HepG2 (cell line): ENCODE results near the gene TOR2A. TPM values are rescaled to one million over a fixed set of nuclear protein-coding genes. Genes with fewer than 3 reads are reported as not detected.

Source experiments
- ARID2 ChIP-seq: sonication (generic); formaldehyde crosslinking; IDR thresholded peaks from 2 replicates; pipeline ENCODE4 v1.8.1; 2022; ENCODE audit warnings: mild to moderate bottlenecking, missing genetic modification reagents, borderline replicate concordance
- GLI4 ChIP-seq: sonication (generic); formaldehyde crosslinking; IDR thresholded peaks from 2 replicates; pipeline ENCODE4 v1.5.1; 2020; ENCODE audit warnings: missing genetic modification reagents, mild to moderate bottlenecking, moderate library complexity, borderline replicate concordance
- KAT2B ChIP-seq: fragments of 150-350 bp; IDR thresholded peaks from 2 replicates; pipeline ENCODE4 v1.6.1; 2014; ENCODE audit warnings: low read depth, low read length, borderline replicate concordance
- NR3C1 ChIP-seq: sonication (generic); formaldehyde crosslinking; IDR thresholded peaks from 2 replicates; pipeline ENCODE4 v1.4.0; 2020; ENCODE audit warnings: missing genetic modification reagents
- RBM39 ChIP-seq: fragments of 200-400 bp; formaldehyde crosslinking; IDR thresholded peaks from one replicate; pipeline ENCODE4 v1.6.1; 2018; ENCODE audit warnings: antibody characterized with exemption, mild to moderate bottlenecking, low read depth, low read length; ENCODE audit not compliant: poor library complexity, severe bottlenecking
- RCOR2 ChIP-seq: IDR thresholded peaks from 2 replicates; pipeline ENCODE4 v1.6.1; 2016; ENCODE audit warnings: missing biosample characterization, missing genetic modification reagents
- REL ChIP-seq: sonication (generic); formaldehyde crosslinking; conservative IDR thresholded peaks from 2 replicates; pipeline ENCODE4 v1.8.0; 2022; ENCODE audit warnings: mild to moderate bottlenecking, missing genetic modification reagents, moderate library complexity
- REPIN1 ChIP-seq: sonication (generic); formaldehyde crosslinking; IDR thresholded peaks from 2 replicates; pipeline ENCODE4 v1.8.0; 2022; ENCODE audit warnings: missing genetic modification reagents, low read depth, mild to moderate bottlenecking, borderline replicate concordance
- SIX1 ChIP-seq: sonication (generic); formaldehyde crosslinking; IDR thresholded peaks from 2 replicates; pipeline ENCODE4 v1.4.0; 2020; ENCODE audit warnings: missing genetic modification reagents, borderline replicate concordance
- SKI ChIP-seq: fragments of 450-650 bp; IDR thresholded peaks from one replicate; pipeline ENCODE4 v1.6.1; 2018; ENCODE audit warnings: mild to moderate bottlenecking; ENCODE audit not compliant: partially characterized antibody
- SMYD3 ChIP-seq: sonication (generic); formaldehyde crosslinking; IDR thresholded peaks from 2 replicates; pipeline ENCODE4 v1.8.1; 2023; ENCODE audit warnings: mild to moderate bottlenecking, missing genetic modification reagents
- TRIM24 ChIP-seq: sonication (generic); formaldehyde crosslinking; IDR thresholded peaks from 2 replicates; pipeline ENCODE4 v1.8.0; 2022; ENCODE audit warnings: mild to moderate bottlenecking, missing genetic modification reagents
- ZNF121 ChIP-seq: sonication (generic); formaldehyde crosslinking; IDR thresholded peaks from 2 replicates; pipeline ENCODE4 v1.5.0; 2020; ENCODE audit warnings: mild to moderate bottlenecking, missing genetic modification reagents
- ZNF747 ChIP-seq: sonication (generic); formaldehyde crosslinking; IDR thresholded peaks from 2 replicates; pipeline ENCODE4 v1.8.1; 2023; ENCODE audit warnings: missing genetic modification reagents, mild to moderate bottlenecking, borderline replicate concordance
- ZNF891 ChIP-seq: sonication (generic); formaldehyde crosslinking; IDR thresholded peaks from 2 replicates; pipeline ENCODE4 v1.5.0; 2020; ENCODE audit warnings: mild to moderate bottlenecking, missing genetic modification reagents
- polyA plus RNA-seq, 8 experiments: library from polyadenylated mRNA; depleted of rRNA in 3 of 8; stranded (reverse) in 7 of 8; unstranded in 1 of 8; fragments of >200 nt; fragmentation: Illumina TruSeq in 4 of 8; extraction: Trizol in 4 of 8; gene quantifications; 2 replicates each; pipeline versions ENCODE4 v1.2.1 to v1.2.3, GENCODE V29; 2011 to 2016; ENCODE audit warnings: low read depth in 4 of 8, missing spikeins in 1 of 8, mixed read lengths in 1 of 8; ENCODE audit not compliant: insufficient read depth in 1 of 8
- total RNA-seq, 5 experiments: library from RNA; depleted of rRNA; stranded (reverse); fragments of >200 nt; fragmentation: Illumina TruSeq; extraction: Trizol; gene quantifications; 2 replicates each; pipeline ENCODE4 v1.2.3, GENCODE V29; 2016; ENCODE audit warnings: low read depth in 1 of 5
- TF ChIP-seq, protein P1 (sequence below): sonication (generic); formaldehyde crosslinking; IDR thresholded peaks from 2 replicates; pipeline ENCODE4 v1.8.0; 2022; ENCODE audit warnings: missing genetic modification reagents, mild to moderate bottlenecking, borderline replicate concordance
- TF ChIP-seq, protein P2 (sequence below): sonication (generic); formaldehyde crosslinking; IDR thresholded peaks from 2 replicates; pipeline ENCODE4 v1.4.0; 2020; ENCODE audit warnings: low read depth, mild to moderate bottlenecking, missing genetic modification reagents
- TF ChIP-seq, protein P3 (sequence below): sonication (generic); formaldehyde crosslinking; IDR thresholded peaks from 2 replicates; pipeline ENCODE4 v1.5.0; 2020; ENCODE audit warnings: missing genetic modification reagents
- TF ChIP-seq, protein P4 (sequence below): sonication (generic); formaldehyde crosslinking; IDR thresholded peaks from 2 replicates; pipeline ENCODE4 v1.5.1; 2020; ENCODE audit warnings: mild to moderate bottlenecking, moderate library complexity, missing genetic modification reagents
- TF ChIP-seq, protein P5 (sequence below): IDR thresholded peaks from 2 replicates; pipeline ENCODE4 v1.6.1; 2016; ENCODE audit warnings: missing compliant biosample characterization, missing genetic modification reagents, borderline replicate concordance
- TF ChIP-seq, protein P6 (sequence below): sonication (generic); formaldehyde crosslinking; conservative IDR thresholded peaks from 2 replicates; pipeline ENCODE4 v1.4.0; 2020; ENCODE audit warnings: missing genetic modification reagents

Gene TOR2A
- total and polyA plus RNA-seq, 2 of the 13 experiments (the other 11 are each of a cell fraction or from before 2014, with no cell fraction given): 3.5 to 7.2 TPM

DNA sequence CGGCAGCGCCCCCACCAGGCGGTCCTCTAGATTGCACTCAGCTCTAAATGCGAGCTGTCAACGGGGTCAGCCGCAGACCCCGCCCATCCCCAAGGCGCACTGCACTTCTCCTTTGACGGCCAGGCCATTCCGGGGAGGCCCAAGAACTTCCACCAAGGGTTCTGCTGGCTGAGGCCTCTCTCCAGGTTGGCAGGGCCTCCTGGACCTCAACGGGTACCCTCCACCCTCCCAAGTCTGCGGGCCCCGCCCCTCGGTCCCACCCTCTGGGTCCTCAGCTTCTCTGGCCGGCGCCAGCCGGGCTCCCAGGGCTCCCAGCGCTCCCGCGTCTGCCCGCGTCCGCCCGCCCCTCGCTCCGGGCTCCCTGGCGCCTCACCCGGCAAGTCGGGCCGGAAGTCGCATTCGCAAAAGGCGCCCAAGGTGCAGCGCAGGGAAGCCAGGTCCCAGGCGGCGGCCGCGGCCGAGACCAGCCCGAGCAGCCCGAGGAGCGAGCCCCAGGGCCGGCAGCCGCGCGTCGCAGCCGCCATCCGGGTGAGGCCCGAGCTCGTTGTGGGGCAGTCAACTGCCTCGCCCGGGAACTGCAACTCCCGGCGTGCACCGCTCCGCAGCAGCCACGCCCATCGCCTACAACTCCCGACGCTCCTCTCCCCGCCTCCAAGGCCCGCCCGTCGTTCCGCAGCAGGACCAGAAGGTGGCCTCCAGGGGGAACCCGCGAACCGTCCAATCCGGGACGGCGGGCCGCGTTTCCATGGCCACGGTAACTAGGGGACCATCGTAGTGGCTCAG is at the start of gene TOR2A (continued):
- TF ChIP-seq, protein P1, sequence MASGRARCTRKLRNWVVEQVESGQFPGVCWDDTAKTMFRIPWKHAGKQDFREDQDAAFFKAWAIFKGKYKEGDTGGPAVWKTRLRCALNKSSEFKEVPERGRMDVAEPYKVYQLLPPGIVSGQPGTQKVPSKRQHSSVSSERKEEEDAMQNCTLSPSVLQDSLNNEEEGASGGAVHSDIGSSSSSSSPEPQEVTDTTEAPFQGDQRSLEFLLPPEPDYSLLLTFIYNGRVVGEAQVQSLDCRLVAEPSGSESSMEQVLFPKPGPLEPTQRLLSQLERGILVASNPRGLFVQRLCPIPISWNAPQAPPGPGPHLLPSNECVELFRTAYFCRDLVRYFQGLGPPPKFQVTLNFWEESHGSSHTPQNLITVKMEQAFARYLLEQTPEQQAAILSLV (CRISPR knock-in tag): peak; percentile 48; the same call in 1 of the 2 replicates
- TF ChIP-seq, protein P2, sequence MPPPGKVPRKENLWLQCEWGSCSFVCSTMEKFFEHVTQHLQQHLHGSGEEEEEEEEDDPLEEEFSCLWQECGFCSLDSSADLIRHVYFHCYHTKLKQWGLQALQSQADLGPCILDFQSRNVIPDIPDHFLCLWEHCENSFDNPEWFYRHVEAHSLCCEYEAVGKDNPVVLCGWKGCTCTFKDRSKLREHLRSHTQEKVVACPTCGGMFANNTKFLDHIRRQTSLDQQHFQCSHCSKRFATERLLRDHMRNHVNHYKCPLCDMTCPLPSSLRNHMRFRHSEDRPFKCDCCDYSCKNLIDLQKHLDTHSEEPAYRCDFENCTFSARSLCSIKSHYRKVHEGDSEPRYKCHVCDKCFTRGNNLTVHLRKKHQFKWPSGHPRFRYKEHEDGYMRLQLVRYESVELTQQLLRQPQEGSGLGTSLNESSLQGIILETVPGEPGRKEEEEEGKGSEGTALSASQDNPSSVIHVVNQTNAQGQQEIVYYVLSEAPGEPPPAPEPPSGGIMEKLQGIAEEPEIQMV (CRISPR knock-in tag): peak; percentile 79; the same call in 1 of the 2 replicates
- TF ChIP-seq, protein P3, sequence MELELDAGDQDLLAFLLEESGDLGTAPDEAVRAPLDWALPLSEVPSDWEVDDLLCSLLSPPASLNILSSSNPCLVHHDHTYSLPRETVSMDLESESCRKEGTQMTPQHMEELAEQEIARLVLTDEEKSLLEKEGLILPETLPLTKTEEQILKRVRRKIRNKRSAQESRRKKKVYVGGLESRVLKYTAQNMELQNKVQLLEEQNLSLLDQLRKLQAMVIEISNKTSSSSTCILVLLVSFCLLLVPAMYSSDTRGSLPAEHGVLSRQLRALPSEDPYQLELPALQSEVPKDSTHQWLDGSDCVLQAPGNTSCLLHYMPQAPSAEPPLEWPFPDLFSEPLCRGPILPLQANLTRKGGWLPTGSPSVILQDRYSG (CRISPR knock-in tag): peak; percentile 61; the same call in 1 of the 2 replicates
- TF ChIP-seq, protein P4, sequence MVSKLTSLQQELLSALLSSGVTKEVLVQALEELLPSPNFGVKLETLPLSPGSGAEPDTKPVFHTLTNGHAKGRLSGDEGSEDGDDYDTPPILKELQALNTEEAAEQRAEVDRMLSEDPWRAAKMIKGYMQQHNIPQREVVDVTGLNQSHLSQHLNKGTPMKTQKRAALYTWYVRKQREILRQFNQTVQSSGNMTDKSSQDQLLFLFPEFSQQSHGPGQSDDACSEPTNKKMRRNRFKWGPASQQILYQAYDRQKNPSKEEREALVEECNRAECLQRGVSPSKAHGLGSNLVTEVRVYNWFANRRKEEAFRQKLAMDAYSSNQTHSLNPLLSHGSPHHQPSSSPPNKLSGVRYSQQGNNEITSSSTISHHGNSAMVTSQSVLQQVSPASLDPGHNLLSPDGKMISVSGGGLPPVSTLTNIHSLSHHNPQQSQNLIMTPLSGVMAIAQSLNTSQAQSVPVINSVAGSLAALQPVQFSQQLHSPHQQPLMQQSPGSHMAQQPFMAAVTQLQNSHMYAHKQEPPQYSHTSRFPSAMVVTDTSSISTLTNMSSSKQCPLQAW: peak; percentile 90; the same call in 1 of the 2 replicates
- TF ChIP-seq RCOR2 (CRISPR knock-in tag): no peak
- peak; percentile 54 for TF ChIP-seq SKI
- TF ChIP-seq TRIM24 (CRISPR knock-in tag): no peak
- no peak for TF ChIP-seq NR3C1 (CRISPR knock-in tag)
- TF ChIP-seq RBM39: peak; percentile 80
- 0 out of 2 replicates have a peak, but pooled peaks have one; percentile 4 for TF ChIP-seq KAT2B
- no peak for TF ChIP-seq SIX1
- TF ChIP-seq ZNF121 (CRISPR knock-in tag): no peak
- TF ChIP-seq, protein P5, sequence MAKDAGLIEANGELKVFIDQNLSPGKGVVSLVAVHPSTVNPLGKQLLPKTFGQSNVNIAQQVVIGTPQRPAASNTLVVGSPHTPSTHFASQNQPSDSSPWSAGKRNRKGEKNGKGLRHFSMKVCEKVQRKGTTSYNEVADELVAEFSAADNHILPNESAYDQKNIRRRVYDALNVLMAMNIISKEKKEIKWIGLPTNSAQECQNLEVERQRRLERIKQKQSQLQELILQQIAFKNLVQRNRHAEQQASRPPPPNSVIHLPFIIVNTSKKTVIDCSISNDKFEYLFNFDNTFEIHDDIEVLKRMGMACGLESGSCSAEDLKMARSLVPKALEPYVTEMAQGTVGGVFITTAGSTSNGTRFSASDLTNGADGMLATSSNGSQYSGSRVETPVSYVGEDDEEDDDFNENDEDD (CRISPR knock-in tag): peak; percentile 76; the same call in 1 of the 2 replicates
- no peak for TF ChIP-seq ARID2 (CRISPR knock-in tag)
- TF ChIP-seq, protein P6, sequence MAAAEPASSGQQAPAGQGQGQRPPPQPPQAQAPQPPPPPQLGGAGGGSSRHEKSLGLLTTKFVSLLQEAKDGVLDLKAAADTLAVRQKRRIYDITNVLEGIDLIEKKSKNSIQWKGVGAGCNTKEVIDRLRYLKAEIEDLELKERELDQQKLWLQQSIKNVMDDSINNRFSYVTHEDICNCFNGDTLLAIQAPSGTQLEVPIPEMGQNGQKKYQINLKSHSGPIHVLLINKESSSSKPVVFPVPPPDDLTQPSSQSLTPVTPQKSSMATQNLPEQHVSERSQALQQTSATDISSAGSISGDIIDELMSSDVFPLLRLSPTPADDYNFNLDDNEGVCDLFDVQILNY (CRISPR knock-in tag): no peak; the same call in 1 of the 2 replicates
- no peak for TF ChIP-seq REL (CRISPR knock-in tag)
- no peak for TF ChIP-seq GLI4 (CRISPR knock-in tag)
- peak; percentile 26; the same call in 1 of the 2 replicates for TF ChIP-seq SMYD3
- no peak for TF ChIP-seq ZNF891 (CRISPR knock-in tag)
- TF ChIP-seq REPIN1 (CRISPR knock-in tag): peak; percentile 85
- 0 out of 2 replicates have a peak, but pooled peaks have one; percentile 23 for TF ChIP-seq ZNF747 (CRISPR knock-in tag)
